DOHH2 (cell line): ENCODE results near the gene ATP6V0A1.
A peak's percentile ranks its signal among the peaks of the same experiment; 100 is the strongest.

ENCODE experiments used
- CTCF ChIP-seq: fragments of 200-600 bp; sonication (generic); IDR thresholded peaks from one replicate; pipeline ENCODE4 v1.5.1; 2014; ENCODE audit warnings: antibody characterized with exemption, mild to moderate bottlenecking, low read depth, low read length; ENCODE audit not compliant: poor library complexity, severe bottlenecking
- EZH2phosphoT487 ChIP-seq: fragments of 200-600 bp; sonication (generic); IDR thresholded peaks from 2 replicates; pipeline ENCODE4 v1.6.1; 2017; ENCODE audit warnings: borderline replicate concordance, mild to moderate bottlenecking, antibody characterized with exemption, low read length, moderate library complexity, mixed read lengths

GRCh38 chr17:42456223-42457106 is 2.2 kb upstream of the ATP6V0A1 start:
- no peak for TF ChIP-seq CTCF
- peak; percentile 84; the same call in 1 of the 2 replicates for TF ChIP-seq EZH2phosphoT487
